ENCODE results near the gene DYSF. TPM values are rescaled to one million over a fixed set of nuclear protein-coding genes. Genes with fewer than 3 reads are reported as not detected.

The DYSF gene
- total RNA-seq, 1 experiment from 2014 or later, result 0.24 TPM

GRCh38 chr2:71570511-71570910 is 117.2 kb downstream of the DYSF start:
- no peak overlapping the region for H3K4me3 ChIP-seq (ENCODE audit: low read depth, low read length, poor library complexity, severe bottlenecking)
- no peak overlapping the region for H3K27ac ChIP-seq (ENCODE audit: low read depth, low read length, poor library complexity, severe bottlenecking)
- ChIA-PET POLR2A (ENCODE audit: low non-redundant PET) (no interaction called here), CTCF (no interaction called here)
- H3K36me3 ChIP-seq (ENCODE audit: insufficient read depth, low read length, poor library complexity, severe bottlenecking), result no peaks in the 10 kb centered on the region
- DNase-seq (ENCODE audit: low spot score), result no peak
- BruUV-seq (replicated peaks), result no TSS peak
- no peaks in the 10 kb centered on the region for H3K27me3 ChIP-seq (replicated peaks; ENCODE audit: insufficient read depth, low read depth, low read length, poor library complexity)
- H3K9me3 ChIP-seq (ENCODE audit: low read depth, low read length, poor library complexity, severe bottlenecking), result peaks cover 3% of the 10 kb centered on the region
- TF ChIP-seq EZH2 (IDR thresholded peaks at IDR 0.05; ENCODE audit: borderline replicate concordance, low read depth, low read length, poor library complexity, severe bottlenecking) (no peak), CTCF (conservative IDR thresholded peaks at IDR 0.05; ENCODE audit: low read depth, low read length) (no peak)
- no peaks in the 10 kb centered on the region for H3K4me1 ChIP-seq (ENCODE audit: insufficient read depth, low read length, poor library complexity, severe bottlenecking)
- intact Hi-C loops (cut with micrococcal nuclease; ENCODE audit: unreplicated experiment), result no loop called here

- CTCF ChIA-PET, result no interaction called here
Measured at GRCh38 chr2:71570951-71571460, 117.6 kb downstream of the DYSF start.

GRCh38 chr2:71571945-71572344 is 118.6 kb downstream of the DYSF start:
- Histone ChIP-seq H3K9me3 (ENCODE audit: low read depth, low read length, poor library complexity, severe bottlenecking) (peaks cover 3% of the 10 kb centered on the region), H3K36me3 (ENCODE audit: insufficient read depth, low read length, poor library complexity, severe bottlenecking) (no peaks in the 10 kb centered on the region), H3K4me3 (ENCODE audit: low read depth, low read length, poor library complexity, severe bottlenecking) (no peak overlapping the region), H3K4me1 (ENCODE audit: insufficient read depth, low read length, poor library complexity, severe bottlenecking) (no peaks in the 10 kb centered on the region), H3K27ac (ENCODE audit: low read depth, low read length, poor library complexity, severe bottlenecking) (no peak overlapping the region), H3K27me3 (replicated peaks; ENCODE audit: insufficient read depth, low read depth, low read length, poor library complexity) (no peaks in the 10 kb centered on the region)
- DNase-seq (ENCODE audit: low spot score), result no peak
- ChIA-PET POLR2A (ENCODE audit: low non-redundant PET) (interaction anchor here (0.6 kb wide), 1 partner anchor 932 kb away, joined by 5 read pairs; no protein-coding TSS in a partner anchor), CTCF (no interaction called here)
- intact Hi-C loops (cut with micrococcal nuclease; ENCODE audit: unreplicated experiment), result no loop called here
- TF ChIP-seq CTCF (conservative IDR thresholded peaks at IDR 0.05; ENCODE audit: low read depth, low read length) (no peak), EZH2 (IDR thresholded peaks at IDR 0.05; ENCODE audit: borderline replicate concordance, low read depth, low read length, poor library complexity, severe bottlenecking) (no peak)
- BruUV-seq (replicated peaks), result no TSS peak

More at GRCh38 chr2:71570951-71571460, 117.6 kb downstream of the DYSF start:
- DNase-seq (ENCODE audit: low spot score), result no peak
- H3K36me3 ChIP-seq (ENCODE audit: insufficient read depth, low read length, poor library complexity, severe bottlenecking), result no peaks in the 10 kb centered on the region
- intact Hi-C loops (cut with micrococcal nuclease; ENCODE audit: unreplicated experiment), result no loop called here
- no TSS peak for BruUV-seq (replicated peaks)
- H3K4me3 ChIP-seq (ENCODE audit: low read depth, low read length, poor library complexity, severe bottlenecking), result no peak overlapping the region
- no peaks in the 10 kb centered on the region for H3K4me1 ChIP-seq (ENCODE audit: insufficient read depth, low read length, poor library complexity, severe bottlenecking)
- H3K9me3 ChIP-seq (ENCODE audit: low read depth, low read length, poor library complexity, severe bottlenecking), result peaks cover 3% of the 10 kb centered on the region
- H3K27me3 ChIP-seq (replicated peaks; ENCODE audit: insufficient read depth, low read depth, low read length, poor library complexity), result no peaks in the 10 kb centered on the region
- H3K27ac ChIP-seq (ENCODE audit: low read depth, low read length, poor library complexity, severe bottlenecking), result no peak overlapping the region
- TF ChIP-seq CTCF (conservative IDR thresholded peaks at IDR 0.05; ENCODE audit: low read depth, low read length), result no peak
- POLR2A ChIA-PET (ENCODE audit: low non-redundant PET), result no interaction called here
